Measurements from ENCODE around the gene SNRPD1.

DNA sequence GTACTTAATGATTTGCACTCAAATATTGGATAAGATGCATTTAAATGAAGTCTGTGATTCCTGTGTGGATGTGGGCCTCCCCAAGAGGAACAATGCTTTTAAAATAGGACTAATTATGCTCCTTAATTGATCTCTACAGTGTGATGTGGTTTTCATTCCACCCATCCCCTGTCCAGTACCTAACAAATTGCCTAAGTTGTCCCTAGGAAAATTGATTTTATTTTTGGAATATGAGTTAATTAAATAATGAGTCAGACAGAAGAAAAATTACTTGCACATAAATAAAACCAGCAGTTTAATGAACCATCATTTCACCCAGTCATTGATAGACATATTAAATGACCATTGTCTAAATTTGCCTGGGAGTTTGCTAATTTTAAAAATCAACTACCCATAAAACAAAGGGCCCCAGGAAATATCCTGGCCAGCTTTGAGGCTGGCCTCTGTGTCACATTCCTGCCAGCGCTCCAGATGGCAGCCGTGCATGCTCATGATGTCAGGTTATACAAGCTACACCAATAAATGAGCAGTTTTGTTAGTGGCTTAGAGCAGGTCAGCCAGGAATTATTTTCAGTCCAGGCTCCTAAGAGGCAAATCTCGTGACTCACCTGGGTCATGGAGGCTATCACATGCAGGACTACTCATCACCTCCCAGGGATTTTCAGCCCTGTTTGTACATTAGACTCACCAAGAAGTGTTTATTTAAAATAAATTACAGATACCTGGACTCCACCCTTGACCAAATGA is 60.6 kb downstream of the SNRPD1 start:
- no peak for TF ChIP-seq POLR2A (IDR thresholded peaks at IDR 0.05)
- TF ChIP-seq, protein P1, sequence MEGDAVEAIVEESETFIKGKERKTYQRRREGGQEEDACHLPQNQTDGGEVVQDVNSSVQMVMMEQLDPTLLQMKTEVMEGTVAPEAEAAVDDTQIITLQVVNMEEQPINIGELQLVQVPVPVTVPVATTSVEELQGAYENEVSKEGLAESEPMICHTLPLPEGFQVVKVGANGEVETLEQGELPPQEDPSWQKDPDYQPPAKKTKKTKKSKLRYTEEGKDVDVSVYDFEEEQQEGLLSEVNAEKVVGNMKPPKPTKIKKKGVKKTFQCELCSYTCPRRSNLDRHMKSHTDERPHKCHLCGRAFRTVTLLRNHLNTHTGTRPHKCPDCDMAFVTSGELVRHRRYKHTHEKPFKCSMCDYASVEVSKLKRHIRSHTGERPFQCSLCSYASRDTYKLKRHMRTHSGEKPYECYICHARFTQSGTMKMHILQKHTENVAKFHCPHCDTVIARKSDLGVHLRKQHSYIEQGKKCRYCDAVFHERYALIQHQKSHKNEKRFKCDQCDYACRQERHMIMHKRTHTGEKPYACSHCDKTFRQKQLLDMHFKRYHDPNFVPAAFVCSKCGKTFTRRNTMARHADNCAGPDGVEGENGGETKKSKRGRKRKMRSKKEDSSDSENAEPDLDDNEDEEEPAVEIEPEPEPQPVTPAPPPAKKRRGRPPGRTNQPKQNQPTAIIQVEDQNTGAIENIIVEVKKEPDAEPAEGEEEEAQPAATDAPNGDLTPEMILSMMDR (IDR thresholded peaks at IDR 0.05), result no peak

Data from upper lobe of left lung (tissue), 4 donors.